Islet of Langerhans (tissue), 1 donor: ENCODE data around the gene FBXW7.

Experiments
- FAIRE-seq: peaks from one replicate; lab custom pipeline; 2011; peaks lifted over from hg19 to GRCh38; lab: Jason Lieb, UNC

FBXW7 gene

GRCh38 chr4:152509595-152510225 is 26.2 kb downstream of the FBXW7 start:
- no peak for FAIRE-seq

GRCh38 chr4:152508818-152509217 is 27.1 kb downstream of the FBXW7 start:
- FAIRE-seq = no peak

GRCh38 chr4:152508386-152508785 is 27.5 kb downstream of the FBXW7 start:
- FAIRE-seq = no peak

- FAIRE-seq = no peak
Measured at GRCh38 chr4:152503653-152504290, 32.1 kb downstream of the FBXW7 start.

- FAIRE-seq = peak; percentile 56
Measured at GRCh38 chr4:152501846-152502536, 33.9 kb downstream of the FBXW7 start.

- FAIRE-seq = peak; percentile 99
Measured at GRCh38 chr4:152500800-152501434, 35.0 kb downstream of the FBXW7 start.

GRCh38 chr4:152500275-152500674 is 35.6 kb downstream of the FBXW7 start:
- no peak for FAIRE-seq

- FAIRE-seq = no peak
Measured at GRCh38 chr4:152499344-152499743, 36.5 kb downstream of the FBXW7 start.

- no peak for FAIRE-seq
Measured at GRCh38 chr4:152494020-152494419, 41.9 kb downstream of the FBXW7 start.

GRCh38 chr4:152488246-152488645 is 47.6 kb downstream of the FBXW7 start:
- no peak for FAIRE-seq

GRCh38 chr4:152486429-152487389 is 49.2 kb downstream of the FBXW7 start:
- FAIRE-seq = peak; percentile 97

- FAIRE-seq = peak; percentile 100
Measured at GRCh38 chr4:152485726-152486276, 50.1 kb downstream of the FBXW7 start.

GRCh38 chr4:152482211-152482610 is 53.7 kb downstream of the FBXW7 start:
- no peak for FAIRE-seq

- no peak for FAIRE-seq
Measured at GRCh38 chr4:152480901-152481300, 55.0 kb downstream of the FBXW7 start.

- no peak for FAIRE-seq
Measured at GRCh38 chr4:152480326-152480725, 55.6 kb downstream of the FBXW7 start.

GRCh38 chr4:152479428-152480026 is 56.4 kb downstream of the FBXW7 start:
- no peak for FAIRE-seq

GRCh38 chr4:152478461-152479237 is 57.2 kb downstream of the FBXW7 start:
- peak; percentile 64 for FAIRE-seq

GRCh38 chr4:152476796-152477195 is 59.1 kb downstream of the FBXW7 start:
- no peak for FAIRE-seq

GRCh38 chr4:152471251-152471792 is 64.6 kb downstream of the FBXW7 start:
- FAIRE-seq = no peak

- FAIRE-seq = no peak
Measured at GRCh38 chr4:152468408-152468807, 67.5 kb downstream of the FBXW7 start.
